Ovary (tissue), 3 donors: Measurements from ENCODE around the gene PLXDC2.
A peak's percentile ranks its signal among the peaks of the same experiment; 100 is the strongest.

Experiments used
- EP300 ChIP-seq: sonication (generic); formaldehyde crosslinking; IDR thresholded peaks from one replicate; pipeline ENCODE4 v1.6.1; 2017; ENCODE audit warnings: antibody characterized with exemption
- POLR2A ChIP-seq: fragments of 450-650 bp; IDR thresholded peaks from one replicate; pipeline ENCODE4 v1.6.1; 2017; ENCODE audit warnings: antibody characterized with exemption, mild to moderate bottlenecking, moderate library complexity
- TF ChIP-seq, protein P1 (sequence below), 3 donors: fragments of 450-650 bp in 2 of 3; fragments of 200-600 bp in 1 of 3; IDR thresholded peaks; one replicate each; pipeline versions ENCODE4 v1.5.1 to v1.8.0; 2016 to 2022; ENCODE audit warnings: antibody characterized with exemption in 3 of 3, mild to moderate bottlenecking in 1 of 3
- donor health status: DM: no; HTN: no; CAD: no.

- TF ChIP-seq, protein P1, sequence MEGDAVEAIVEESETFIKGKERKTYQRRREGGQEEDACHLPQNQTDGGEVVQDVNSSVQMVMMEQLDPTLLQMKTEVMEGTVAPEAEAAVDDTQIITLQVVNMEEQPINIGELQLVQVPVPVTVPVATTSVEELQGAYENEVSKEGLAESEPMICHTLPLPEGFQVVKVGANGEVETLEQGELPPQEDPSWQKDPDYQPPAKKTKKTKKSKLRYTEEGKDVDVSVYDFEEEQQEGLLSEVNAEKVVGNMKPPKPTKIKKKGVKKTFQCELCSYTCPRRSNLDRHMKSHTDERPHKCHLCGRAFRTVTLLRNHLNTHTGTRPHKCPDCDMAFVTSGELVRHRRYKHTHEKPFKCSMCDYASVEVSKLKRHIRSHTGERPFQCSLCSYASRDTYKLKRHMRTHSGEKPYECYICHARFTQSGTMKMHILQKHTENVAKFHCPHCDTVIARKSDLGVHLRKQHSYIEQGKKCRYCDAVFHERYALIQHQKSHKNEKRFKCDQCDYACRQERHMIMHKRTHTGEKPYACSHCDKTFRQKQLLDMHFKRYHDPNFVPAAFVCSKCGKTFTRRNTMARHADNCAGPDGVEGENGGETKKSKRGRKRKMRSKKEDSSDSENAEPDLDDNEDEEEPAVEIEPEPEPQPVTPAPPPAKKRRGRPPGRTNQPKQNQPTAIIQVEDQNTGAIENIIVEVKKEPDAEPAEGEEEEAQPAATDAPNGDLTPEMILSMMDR (IDR thresholded peaks at IDR 0.05): peak; percentile 15 to 47 (median 26)
- no peak for TF ChIP-seq POLR2A
- no peak for TF ChIP-seq EP300
Observed at GRCh38 chr10:19811540-19811939, 4.7 kb upstream of the PLXDC2 start.
